ENCODE data around the gene FURIN. TPM values are rescaled to one million over a fixed set of nuclear protein-coding genes. Genes with fewer than 3 reads are reported as not detected.

FURIN gene
- total RNA-seq, 1 experiment from 2014 or later, result 62.0 TPM

DNA sequence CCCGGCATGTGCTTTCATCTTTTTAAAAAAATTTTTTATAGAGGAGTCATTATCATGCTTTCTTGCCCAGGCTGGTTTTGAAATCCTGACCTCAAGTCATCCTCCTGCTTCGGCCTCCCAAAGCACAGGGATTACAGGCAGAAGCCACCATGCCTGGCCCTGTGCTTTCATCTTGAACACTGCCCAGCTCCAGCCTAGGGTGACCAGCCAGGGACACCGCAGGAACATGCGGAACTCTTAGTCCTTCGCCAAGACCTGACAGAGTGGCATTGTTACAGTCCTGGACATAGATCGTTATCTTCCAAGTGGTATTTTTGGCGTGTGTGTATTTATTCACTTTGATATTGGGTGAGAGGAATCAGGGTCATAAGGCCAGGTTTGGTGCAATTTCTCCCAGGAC lies 7.9 kb upstream of the FURIN start:
- intact Hi-C loops (cut with micrococcal nuclease; ENCODE audit: unreplicated experiment), result no loop called here
- BruUV-seq (replicated peaks), result no TSS peak
- CTCF ChIA-PET, result no interaction called here
- ATAC-seq (peak; percentile 26; the same call in 1 of the 2 replicates), DNase-seq (ENCODE audit: low read depth, low spot score) (no peak)
- in situ Hi-C loops (cut with HindIII; ENCODE audit: low pct_unique_long_range_greater_than_20kb, low sequenced_read_pairs), result no loop called here
- H3K4me1 ChIP-seq (ENCODE audit: control insufficient read depth, insufficient read depth, low read length), result peaks cover 30% of the 10 kb centered on the region
- no peak overlapping the region for H3K4me3 ChIP-seq (ENCODE audit: low read depth in 2 of 2, low read length in 2 of 2)
- no peaks in the 10 kb centered on the region for H3K36me3 ChIP-seq (ENCODE audit: control insufficient read depth, insufficient read depth, low read length)
- TF ChIP-seq SIN3A (IDR thresholded peaks at IDR 0.05; ENCODE audit: borderline replicate concordance, insufficient read depth, low read depth, low read length) (no peak), TCF7L2 (IDR thresholded peaks at IDR 0.05; ENCODE audit: low read depth, low read length) (no peak)
- TF ChIP-seq, protein P1, sequence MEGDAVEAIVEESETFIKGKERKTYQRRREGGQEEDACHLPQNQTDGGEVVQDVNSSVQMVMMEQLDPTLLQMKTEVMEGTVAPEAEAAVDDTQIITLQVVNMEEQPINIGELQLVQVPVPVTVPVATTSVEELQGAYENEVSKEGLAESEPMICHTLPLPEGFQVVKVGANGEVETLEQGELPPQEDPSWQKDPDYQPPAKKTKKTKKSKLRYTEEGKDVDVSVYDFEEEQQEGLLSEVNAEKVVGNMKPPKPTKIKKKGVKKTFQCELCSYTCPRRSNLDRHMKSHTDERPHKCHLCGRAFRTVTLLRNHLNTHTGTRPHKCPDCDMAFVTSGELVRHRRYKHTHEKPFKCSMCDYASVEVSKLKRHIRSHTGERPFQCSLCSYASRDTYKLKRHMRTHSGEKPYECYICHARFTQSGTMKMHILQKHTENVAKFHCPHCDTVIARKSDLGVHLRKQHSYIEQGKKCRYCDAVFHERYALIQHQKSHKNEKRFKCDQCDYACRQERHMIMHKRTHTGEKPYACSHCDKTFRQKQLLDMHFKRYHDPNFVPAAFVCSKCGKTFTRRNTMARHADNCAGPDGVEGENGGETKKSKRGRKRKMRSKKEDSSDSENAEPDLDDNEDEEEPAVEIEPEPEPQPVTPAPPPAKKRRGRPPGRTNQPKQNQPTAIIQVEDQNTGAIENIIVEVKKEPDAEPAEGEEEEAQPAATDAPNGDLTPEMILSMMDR (IDR thresholded peaks at IDR 0.05), result no peak
- TF ChIP-seq, protein P2, sequence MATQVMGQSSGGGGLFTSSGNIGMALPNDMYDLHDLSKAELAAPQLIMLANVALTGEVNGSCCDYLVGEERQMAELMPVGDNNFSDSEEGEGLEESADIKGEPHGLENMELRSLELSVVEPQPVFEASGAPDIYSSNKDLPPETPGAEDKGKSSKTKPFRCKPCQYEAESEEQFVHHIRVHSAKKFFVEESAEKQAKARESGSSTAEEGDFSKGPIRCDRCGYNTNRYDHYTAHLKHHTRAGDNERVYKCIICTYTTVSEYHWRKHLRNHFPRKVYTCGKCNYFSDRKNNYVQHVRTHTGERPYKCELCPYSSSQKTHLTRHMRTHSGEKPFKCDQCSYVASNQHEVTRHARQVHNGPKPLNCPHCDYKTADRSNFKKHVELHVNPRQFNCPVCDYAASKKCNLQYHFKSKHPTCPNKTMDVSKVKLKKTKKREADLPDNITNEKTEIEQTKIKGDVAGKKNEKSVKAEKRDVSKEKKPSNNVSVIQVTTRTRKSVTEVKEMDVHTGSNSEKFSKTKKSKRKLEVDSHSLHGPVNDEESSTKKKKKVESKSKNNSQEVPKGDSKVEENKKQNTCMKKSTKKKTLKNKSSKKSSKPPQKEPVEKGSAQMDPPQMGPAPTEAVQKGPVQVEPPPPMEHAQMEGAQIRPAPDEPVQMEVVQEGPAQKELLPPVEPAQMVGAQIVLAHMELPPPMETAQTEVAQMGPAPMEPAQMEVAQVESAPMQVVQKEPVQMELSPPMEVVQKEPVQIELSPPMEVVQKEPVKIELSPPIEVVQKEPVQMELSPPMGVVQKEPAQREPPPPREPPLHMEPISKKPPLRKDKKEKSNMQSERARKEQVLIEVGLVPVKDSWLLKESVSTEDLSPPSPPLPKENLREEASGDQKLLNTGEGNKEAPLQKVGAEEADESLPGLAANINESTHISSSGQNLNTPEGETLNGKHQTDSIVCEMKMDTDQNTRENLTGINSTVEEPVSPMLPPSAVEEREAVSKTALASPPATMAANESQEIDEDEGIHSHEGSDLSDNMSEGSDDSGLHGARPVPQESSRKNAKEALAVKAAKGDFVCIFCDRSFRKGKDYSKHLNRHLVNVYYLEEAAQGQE (IDR thresholded peaks at IDR 0.05; ENCODE audit: insufficient read depth in 1 of 2, low read depth in 2 of 2, low read length in 1 of 2), result no peak
- no peaks in the 10 kb centered on the region for H3K27me3 ChIP-seq (ENCODE audit: control insufficient read depth, insufficient read depth, low read length)
- POLR2A ChIA-PET, result interaction anchor here (0.6 kb wide), 1 partner anchor 21 kb away, joined by 3 read pairs; no protein-coding TSS in a partner anchor
- H3K27ac ChIP-seq (ENCODE audit: low read length), result no peak overlapping the region
- no peaks in the 10 kb centered on the region for H3K9me3 ChIP-seq (ENCODE audit: control insufficient read depth, insufficient read depth, low read depth, low read length)

DNA sequence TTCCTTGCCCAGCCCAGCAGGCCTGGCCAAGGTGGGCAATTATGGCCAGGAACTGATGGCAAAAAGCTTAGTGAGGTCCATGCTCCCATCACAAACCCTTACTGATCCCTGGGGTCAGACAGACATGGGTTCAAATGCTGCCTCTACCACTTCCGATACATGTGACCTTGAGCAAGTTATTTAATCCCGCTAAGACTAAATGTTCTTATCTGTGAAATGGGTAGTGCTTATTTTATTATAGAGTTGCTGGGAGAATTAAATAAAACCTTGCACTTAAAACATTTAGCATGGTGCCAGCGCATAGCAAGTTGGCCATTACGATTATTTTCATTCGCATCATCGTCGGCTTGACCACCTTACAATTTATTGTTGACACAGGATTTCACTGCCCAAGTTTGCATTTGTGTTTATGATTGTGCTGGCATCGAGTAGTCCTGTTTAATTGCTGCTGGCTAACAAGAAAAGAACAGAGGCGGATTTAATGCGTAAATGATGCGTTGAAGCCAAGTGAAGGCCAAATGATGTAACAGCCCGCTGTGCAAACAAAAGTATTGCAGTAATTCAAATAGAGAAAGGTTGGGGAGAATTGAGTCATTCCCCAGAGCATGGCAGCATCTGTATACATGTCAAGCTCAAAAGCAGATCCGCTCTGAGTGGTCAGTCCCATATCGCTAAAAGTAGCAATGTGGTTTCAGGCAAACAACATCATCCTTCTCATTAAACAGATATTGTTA lies 7.3 kb upstream of the FURIN start:
- ATAC-seq (no peak), DNase-seq (ENCODE audit: low read depth, low spot score) (no peak)
- no peak overlapping the region for H3K27ac ChIP-seq (ENCODE audit: low read length)
- no peak overlapping the region for H3K4me3 ChIP-seq (ENCODE audit: low read depth in 2 of 2, low read length in 2 of 2)
- in situ Hi-C loops (cut with HindIII; ENCODE audit: low pct_unique_long_range_greater_than_20kb, low sequenced_read_pairs) (no loop called here), intact Hi-C loops (cut with micrococcal nuclease; ENCODE audit: unreplicated experiment) (no loop called here)
- peaks cover 31% of the 10 kb centered on the region for H3K4me1 ChIP-seq (ENCODE audit: control insufficient read depth, insufficient read depth, low read length)
- BruUV-seq (replicated peaks), result no TSS peak
- ChIA-PET CTCF (no interaction called here), POLR2A (no interaction called here)
- TF ChIP-seq TCF7L2 (IDR thresholded peaks at IDR 0.05; ENCODE audit: low read depth, low read length) (no peak), POLR2AphosphoS5 (IDR thresholded peaks at IDR 0.05; ENCODE audit: low read depth, low read length) (no peak), SIN3A (IDR thresholded peaks at IDR 0.05; ENCODE audit: borderline replicate concordance, insufficient read depth, low read depth, low read length) (no peak)
- TF ChIP-seq, protein P2 (IDR thresholded peaks at IDR 0.05; ENCODE audit: insufficient read depth in 1 of 2, low read depth in 2 of 2, low read length in 1 of 2), result no peak
- TF ChIP-seq, protein P1 (IDR thresholded peaks at IDR 0.05), result no peak
- H3K27me3 ChIP-seq (ENCODE audit: control insufficient read depth, insufficient read depth, low read length), result no peaks in the 10 kb centered on the region
- H3K36me3 ChIP-seq (ENCODE audit: control insufficient read depth, insufficient read depth, low read length), result no peaks in the 10 kb centered on the region
- H3K9me3 ChIP-seq (ENCODE audit: control insufficient read depth, insufficient read depth, low read depth, low read length), result no peaks in the 10 kb centered on the region
